A549 (cell line): ENCODE results near the gene SIRT1. TPM values are rescaled to one million over a fixed set of nuclear protein-coding genes. Genes with fewer than 3 reads are reported as not detected.

Source experiments
- ATAC-seq, 2 experiments: fragments of 200-7000 bp in 1 of 2; fragments of >200 bp in 1 of 2; cut with Nextera tagmentation in 1 of 2; cut with Tn5 transposase in 1 of 2; 3 replicates each; pipeline versions ENCODE4 v1.8.0 to v1.9.1; 2018 to 2020; ENCODE audit warnings: mild to moderate bottlenecking in 1 of 2, moderate library complexity in 1 of 2
- CTCF ChIA-PET: fragments of 300-600 bp; sonication (Branson Sonifier 250); formaldehyde crosslinking; extraction: SDS; loops from one replicate; lab custom pipeline; 2021; ENCODE audit warnings: antibody characterized with exemption, inconsistent platforms; lab: Yijun Ruan, JAX
- POLR2A ChIA-PET: fragments of 350-600 bp; formaldehyde crosslinking; extraction: SDS; loops from one replicate; lab custom pipeline; 2021; ENCODE audit warnings: antibody characterized with exemption, inconsistent platforms; lab: Yijun Ruan, JAX
- DNase-seq, 2 experiments: peaks; one replicate each; pipeline versions ENCODE4 v3.0.0 to v3.0.0-alpha.2; 2011 to 2016; ENCODE audit warnings: low read depth in 1 of 2, low spot score in 1 of 2
- FAIRE-seq: peaks from 2 replicates; lab custom pipeline; 2011; peaks lifted over from hg19 to GRCh38; lab: Jason Lieb, UNC
- H3K27ac ChIP-seq, 2 experiments: fragments of >200 bp; sonication (Bioruptor Twin); formaldehyde crosslinking; 3 replicates each; pipeline ENCODE4 v1.5.1; 2016 to 2017
- H3K4me1 ChIP-seq: fragments of >200 bp; sonication (Bioruptor Twin); formaldehyde crosslinking; 3 replicates; pipeline ENCODE4 v1.6.1; 2016
- H3K4me2 ChIP-seq: fragments of >200 bp; sonication (Bioruptor Twin); formaldehyde crosslinking; 3 replicates; pipeline ENCODE4 v1.6.1; 2016
- H3K4me3 ChIP-seq: fragments of >200 bp; sonication (Bioruptor Twin); formaldehyde crosslinking; 3 replicates; pipeline ENCODE4 v1.5.1; 2016
- H3K9me3 ChIP-seq: fragments of >200 bp; sonication (Bioruptor Twin); formaldehyde crosslinking; 3 replicates; pipeline ENCODE4 v1.6.1; 2016
- ATOH8 ChIP-seq: fragments of 250-450 bp; sonication (Bioruptor Pico); IDR thresholded peaks from 2 replicates; pipeline ENCODE4 v1.5.0; 2020; ENCODE audit warnings: low read depth, mild to moderate bottlenecking, moderate library complexity
- BCL3 ChIP-seq: fragments of >200 bp; sonication (Bioruptor Twin); formaldehyde crosslinking; IDR thresholded peaks from 3 replicates; pipeline ENCODE4 v1.6.1; 2016
- CBX8 ChIP-seq: fragments of 200-600 bp; sonication (generic); IDR thresholded peaks from 2 replicates; pipeline ENCODE4 v1.6.1; 2016
- CHD2 ChIP-seq: fragments of 150-350 bp; IDR thresholded peaks from 2 replicates; pipeline ENCODE4 v1.6.1; 2014; ENCODE audit warnings: low read length; ENCODE audit not compliant: partially characterized antibody
- CTCF ChIP-seq: fragments of >200 bp; sonication (Bioruptor Twin); formaldehyde crosslinking; IDR thresholded peaks from 3 replicates; pipeline ENCODE4 v1.5.1; 2016
- EHF ChIP-seq: fragments of 250-450 bp; sonication (Bioruptor Pico); IDR thresholded peaks from 2 replicates; pipeline ENCODE4 v1.5.0; 2020; ENCODE audit warnings: mild to moderate bottlenecking
- ELK1 ChIP-seq: fragments of 150-350 bp; IDR thresholded peaks from 2 replicates; pipeline ENCODE4 v1.6.1; 2014; ENCODE audit warnings: low read depth, mild to moderate bottlenecking, low read length
- EP300 ChIP-seq, 2 experiments: fragments of >200 bp; sonication (Bioruptor Twin); formaldehyde crosslinking; IDR thresholded peaks; 2 replicates in 1 of 2; 3 replicates in 1 of 2; pipeline ENCODE4 v1.6.1; 2016 to 2017
- ESRRA ChIP-seq: fragments of 150-350 bp; IDR thresholded peaks from 2 replicates; pipeline ENCODE4 v1.6.1; 2014; ENCODE audit warnings: mild to moderate bottlenecking, low read length, borderline replicate concordance
- GATA3 ChIP-seq: IDR thresholded peaks from 2 replicates; pipeline ENCODE4 v1.6.1; 2012; ENCODE audit warnings: borderline replicate concordance
- HEYL ChIP-seq: fragments of 250-450 bp; sonication (Bioruptor Pico); IDR thresholded peaks from 2 replicates; pipeline ENCODE4 v1.8.0; 2021; ENCODE audit warnings: mild to moderate bottlenecking, moderate library complexity
- HOXB13 ChIP-seq: fragments of 250-450 bp; sonication (Bioruptor Pico); IDR thresholded peaks from 2 replicates; pipeline ENCODE4 v1.5.0; 2020; ENCODE audit warnings: low read depth, mild to moderate bottlenecking, moderate library complexity
- JUN ChIP-seq, 2 experiments: fragments of >200 bp; sonication (Bioruptor Twin); formaldehyde crosslinking; IDR thresholded peaks; 2 replicates in 1 of 2; 3 replicates in 1 of 2; pipeline ENCODE4 v1.6.1; 2016 to 2017
- KDM1A ChIP-seq: fragments of 200-600 bp; sonication (generic); IDR thresholded peaks from 2 replicates; pipeline ENCODE4 v1.6.1; 2016; ENCODE audit warnings: low read depth, mild to moderate bottlenecking
- KDM5A ChIP-seq: fragments of 200-600 bp; sonication (generic); IDR thresholded peaks from 2 replicates; pipeline ENCODE4 v1.6.1; 2016; ENCODE audit warnings: antibody characterized with exemption, mild to moderate bottlenecking
- MAFK ChIP-seq: fragments of 450-650 bp; IDR thresholded peaks from 2 replicates; pipeline ENCODE4 v1.6.1; 2014; ENCODE audit not compliant: partially characterized antibody
- MYC ChIP-seq: IDR thresholded peaks from 2 replicates; pipeline ENCODE4 v1.6.1; 2012; ENCODE audit warnings: mild to moderate bottlenecking, inconsistent platforms, low read length, improper control_type of control experiment, borderline replicate concordance
- NPAS2 ChIP-seq: fragments of 250-450 bp; sonication (Bioruptor Pico); IDR thresholded peaks from 2 replicates; pipeline ENCODE4 v1.8.0; 2022; ENCODE audit warnings: mild to moderate bottlenecking, moderate library complexity, borderline replicate concordance
- POLR2A ChIP-seq: IDR thresholded peaks from 2 replicates; pipeline ENCODE4 v1.6.1; 2012; ENCODE audit warnings: mild to moderate bottlenecking, low read length
- POLR2AphosphoS2 ChIP-seq: conservative IDR thresholded peaks from 2 replicates; pipeline ENCODE4 v1.6.1; 2012; ENCODE audit warnings: low read length, improper control_type of control experiment, inconsistent platforms
- RCOR1 ChIP-seq: fragments of 150-350 bp; IDR thresholded peaks from 2 replicates; pipeline ENCODE4 v1.6.1; 2014; ENCODE audit warnings: antibody characterized with exemption, low read length, low read depth
- REST ChIP-seq: fragments of 200-600 bp; sonication (generic); IDR thresholded peaks from 2 replicates; pipeline ENCODE4 v1.6.1; 2016; ENCODE audit warnings: antibody characterized with exemption, mild to moderate bottlenecking, moderate library complexity
- SREBF2 ChIP-seq: fragments of 450-650 bp; IDR thresholded peaks from 2 replicates; pipeline ENCODE4 v1.6.1; 2014; ENCODE audit warnings: mild to moderate bottlenecking, moderate library complexity
- TFCP2L1 ChIP-seq: fragments of 250-450 bp; sonication (Bioruptor Pico); IDR thresholded peaks from 2 replicates; pipeline ENCODE4 v1.5.0; 2021; ENCODE audit warnings: mild to moderate bottlenecking
- USF2 ChIP-seq: fragments of 450-650 bp; IDR thresholded peaks from 2 replicates; pipeline ENCODE4 v1.6.1; 2014; ENCODE audit warnings: antibody characterized with exemption
- ZFP36 ChIP-seq: fragments of 450-650 bp; IDR thresholded peaks from 2 replicates; pipeline ENCODE4 v1.6.1; 2014; ENCODE audit warnings: borderline replicate concordance; ENCODE audit not compliant: partially characterized antibody
- ZSCAN20 ChIP-seq: fragments of 250-450 bp; sonication (Bioruptor Pico); IDR thresholded peaks from 2 replicates; pipeline ENCODE4 v1.8.0; 2022; ENCODE audit warnings: mild to moderate bottlenecking, moderate library complexity
- WGBS: methylation state at CpG from one replicate; pipeline ENCODE4 v1.1.6; 2017; ENCODE audit errors: missing lambda C conversion rate; 5-methylcytosine and 5-hydroxymethylcytosine counted together
- polyA plus RNA-seq, 4 experiments: library from polyadenylated mRNA; depleted of rRNA in 3 of 4; stranded (reverse); fragments of >200 nt; fragmentation: RNase III in 1 of 4; extraction: RNeasy Plus Mini Kit Qiagen cat#74134 plus additional on column Dnase treatment in 1 of 4; gene quantifications; 2 replicates in 3 of 4; 3 replicates in 1 of 4; pipeline ENCODE4 v1.2.3, GENCODE V29; 2011 to 2017

Gene SIRT1
- polyA plus RNA-seq, 2 of the 4 experiments (the other 2 are of a cell fraction): 16.2 to 34.8 TPM

- TF ChIP-seq ATOH8 (CRISPR knock-in tag): no peak
Measured at GRCh38 chr10:67841737-67842136, 42.7 kb upstream of the SIRT1 start (continued).

GRCh38 chr10:67843284-67843683 is 41.2 kb upstream of the SIRT1 start:
- Histone ChIP-seq H3K4me3 (no peak overlapping the region), H3K9me3 (no peaks in the 10 kb centered on the region), H3K4me1 (peaks cover 2% of the 10 kb centered on the region; the same call in 1 of the 3 replicates), H3K4me2 (no peak overlapping the region), H3K27ac (no peak overlapping the region)
- ChIA-PET CTCF (interaction anchor here (0.9 to 4.1 kb wide), 3 partner anchors 55 to 58 kb away, joined by 3 to 15 read pairs (median 3); no protein-coding TSS in a partner anchor), POLR2A (no interaction called here)
- DNase-seq (no peak), ATAC-seq (no peak), FAIRE-seq (no peak)
- no peak for TF ChIP-seq CBX8
- TF ChIP-seq POLR2AphosphoS2: no peak
- TF ChIP-seq RCOR1: no peak
- no peak for TF ChIP-seq POLR2A
- no peak for TF ChIP-seq EP300 (IDR thresholded peaks at IDR 0.05)
- no peak for TF ChIP-seq TFCP2L1
- TF ChIP-seq KDM5A: no peak
- no peak for TF ChIP-seq MAFK
- no peak for TF ChIP-seq ESRRA
- TF ChIP-seq EHF (CRISPR knock-in tag): no peak
- no peak for TF ChIP-seq NPAS2 (CRISPR knock-in tag)
- no peak for TF ChIP-seq CTCF
- TF ChIP-seq JUN (IDR thresholded peaks at IDR 0.05): no peak
- TF ChIP-seq HEYL (CRISPR knock-in tag): no peak
- TF ChIP-seq USF2: no peak
- no peak for TF ChIP-seq ZFP36
- no peak for TF ChIP-seq SREBF2
- TF ChIP-seq MYC: no peak
- TF ChIP-seq ZSCAN20: no peak
- WGBS: 97% methylated on average over 2 of the region's 2 CpGs

GRCh38 chr10:67849331-67850011 is 35.0 kb upstream of the SIRT1 start:
- Histone ChIP-seq H3K9me3 (no peaks in the 10 kb centered on the region), H3K4me3 (peak overlapping the region; percentile 59), H3K27ac (peak overlapping the region; percentile 89 to 90), H3K4me1 (peaks cover 5% of the 10 kb centered on the region; the same call in 1 of the 3 replicates), H3K4me2 (peak overlapping the region; percentile 61)
- ChIA-PET CTCF (interaction anchor here (1.0 to 1.4 kb wide), 5 partner anchors 26 to 453 kb away, joined by 3 to 6 read pairs (median 4); no protein-coding TSS in a partner anchor), POLR2A (interaction anchor here (0.9 to 2.0 kb wide), 5 partner anchors 12 to 61 kb away, joined by 5 to 6 read pairs (median 5); partner anchors contain the start of gene DNAJC12)
- DNase-seq (peak; percentile 90 to 96), FAIRE-seq (peak; percentile 36), ATAC-seq (peak; percentile 99 to 100)
- WGBS: 1% methylated on average over 36 of the region's 36 CpGs
- TF ChIP-seq HOXB13 (no peak), GATA3 (peak; percentile 74), ELK1 (no peak), KDM1A (no peak), REST (peak; percentile 98), POLR2A (peak; percentile 58), BCL3 (peak; percentile 70; the same call in 1 of the 3 replicates), CHD2 (peak; percentile 98), KDM5A (peak; percentile 35; the same call in 1 of the 2 replicates)
